Adipose tissue (tissue), 3 donors: Measurements from ENCODE around the gene ADSS1. TPM values are rescaled to one million over a fixed set of nuclear protein-coding genes. Genes with fewer than 3 reads are reported as not detected.

ENCODE experiments used
- H3K27ac ChIP-seq: one replicate; pipeline ENCODE4 v1.5.1; 2013; ENCODE audit warnings: low read depth, low read length
- WGBS, 3 donors: extraction: QIAGEN DNeasy Blood & Tissue Kit; methylation state at CpG; one replicate each; pipeline ENCODE4 v1.1.7; 2013; 5-methylcytosine and 5-hydroxymethylcytosine counted together
- polyA plus RNA-seq, 3 donors: library from polyadenylated mRNA; stranded (reverse); fragments of 200-250 nt; gene quantifications; one replicate each; pipeline ENCODE4 v1.2.3, GENCODE V29; 2013
- donor health status: healthy with polysubstance abuse.
- donor health status: Bipolar disorder and iron deficiency.
- donor health status: healthy.

The ADSS1 gene
- polyA plus RNA-seq, 3 donors, result 4.3 to 13.6 (median 12.6) TPM

GRCh38 chr14:104782086-104782807 lies 58.2 kb downstream of the ADSS1 start:
- WGBS, 3 donors, result 90 to 93% (median 92%) methylated on average over 27 to 28 of the region's 28 CpGs
- H3K27ac ChIP-seq, result no peak overlapping the region

- no peak overlapping the region for H3K27ac ChIP-seq
- WGBS, 3 donors, result 77 to 85% (median 82%) methylated on average over 13 of the region's 13 CpGs
Measured at GRCh38 chr14:104782808-104783139, 58.7 kb downstream of the ADSS1 start.

GRCh38 chr14:104783484-104784217 lies 59.6 kb downstream of the ADSS1 start:
- WGBS, 3 donors, result 84 to 91% (median 89%) methylated on average over 16 of the region's 16 CpGs
- no peak overlapping the region for H3K27ac ChIP-seq

GRCh38 chr14:104784218-104784568 lies 60.2 kb downstream of the ADSS1 start:
- WGBS, 3 donors, result 66 to 92% (median 91%) methylated on average over 8 to 9 of the region's 9 CpGs
- H3K27ac ChIP-seq, result no peak overlapping the region

- no peak overlapping the region for H3K27ac ChIP-seq
Measured at GRCh38 chr14:104784846-104785707, 61.0 kb downstream of the ADSS1 start.

GRCh38 chr14:104785708-104786080 lies 61.7 kb downstream of the ADSS1 start:
- H3K27ac ChIP-seq, result no peak overlapping the region
- WGBS, 3 donors, result 79 to 90% (median 82%) methylated on average over 13 of the region's 13 CpGs

More at GRCh38 chr14:104784846-104785707, 61.0 kb downstream of the ADSS1 start:
- 53 to 80% (median 75%) methylated on average over 36 of the region's 36 CpGs for WGBS, 3 donors

GRCh38 chr14:104786091-104786586 lies 62.1 kb downstream of the ADSS1 start:
- no peak overlapping the region for H3K27ac ChIP-seq
- WGBS, 3 donors, result 38 to 50% (median 45%) methylated on average over 10 to 12 of the region's 14 CpGs

GRCh38 chr14:104786726-104787675 lies 63.0 kb downstream of the ADSS1 start:
- WGBS, 3 donors, result 72 to 78% (median 76%) methylated on average over 29 to 30 of the region's 30 CpGs
- H3K27ac ChIP-seq, result no peak overlapping the region

GRCh38 chr14:104787736-104788135 lies 63.7 kb downstream of the ADSS1 start:
- no peak overlapping the region for H3K27ac ChIP-seq
- 64 to 72% (median 69%) methylated on average over 7 of the region's 7 CpGs for WGBS, 3 donors

GRCh38 chr14:104788161-104788818 lies 64.3 kb downstream of the ADSS1 start:
- 66 to 92% (median 92%) methylated on average over 14 of the region's 14 CpGs for WGBS, 3 donors
- H3K27ac ChIP-seq, result no peak overlapping the region

GRCh38 chr14:104788873-104789663 lies 65.0 kb downstream of the ADSS1 start:
- WGBS, 3 donors, result 56 to 87% (median 83%) methylated on average over 33 to 39 of the region's 39 CpGs

GRCh38 chr14:104789752-104790743 lies 66.0 kb downstream of the ADSS1 start:
- H3K27ac ChIP-seq, result no peak overlapping the region
- 81 to 88% (median 85%) methylated on average over 26 to 31 of the region's 31 CpGs for WGBS, 3 donors

More at GRCh38 chr14:104788873-104789663, 65.0 kb downstream of the ADSS1 start:
- no peak overlapping the region for H3K27ac ChIP-seq

GRCh38 chr14:104791425-104791824 lies 67.4 kb downstream of the ADSS1 start:
- whole genome bisulfite sequencing, 3 donors, result 86 to 92% (median 91%) methylated on average over 9 of the region's 9 CpGs
- H3K27ac ChIP-seq, result no peak overlapping the region

GRCh38 chr14:104792101-104792884 lies 68.3 kb downstream of the ADSS1 start:
- 48 to 84% (median 75%) methylated on average over 25 of the region's 25 CpGs for WGBS, 3 donors
- H3K27ac ChIP-seq, result no peak overlapping the region
